Hematopoietic multipotent progenitor cell treated with erythropoietin and hydrocortisone succinate and interleukin-3 and kit ligand, for 4 days (in vitro differentiated cells): ENCODE measurements around the gene SATB2.

ENCODE experiments used
- DNase-seq: peaks from one replicate; pipeline ENCODE4 v3.0.0-alpha.2; 2015

SATB2 gene

DNA sequence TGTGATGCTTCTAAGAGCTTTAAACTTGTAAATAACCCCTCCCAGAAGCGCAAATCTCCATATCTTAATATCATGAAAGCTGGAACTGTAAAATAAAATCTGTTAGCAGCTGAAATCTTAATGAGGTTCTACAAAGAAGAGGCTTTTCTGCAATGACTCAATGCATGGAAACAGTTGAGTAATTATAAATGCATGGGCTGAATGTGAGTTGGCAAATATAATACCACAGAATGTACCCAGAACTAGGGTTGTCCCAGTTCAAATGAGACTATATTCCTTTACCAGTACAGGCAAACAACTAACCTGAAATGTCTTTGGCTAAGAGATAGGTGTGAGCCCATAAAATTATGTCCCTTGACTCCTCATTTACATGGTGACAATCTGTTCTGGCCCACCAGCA lies 52.9 kb downstream of the SATB2 start:
- no peak for DNase-seq

DNA sequence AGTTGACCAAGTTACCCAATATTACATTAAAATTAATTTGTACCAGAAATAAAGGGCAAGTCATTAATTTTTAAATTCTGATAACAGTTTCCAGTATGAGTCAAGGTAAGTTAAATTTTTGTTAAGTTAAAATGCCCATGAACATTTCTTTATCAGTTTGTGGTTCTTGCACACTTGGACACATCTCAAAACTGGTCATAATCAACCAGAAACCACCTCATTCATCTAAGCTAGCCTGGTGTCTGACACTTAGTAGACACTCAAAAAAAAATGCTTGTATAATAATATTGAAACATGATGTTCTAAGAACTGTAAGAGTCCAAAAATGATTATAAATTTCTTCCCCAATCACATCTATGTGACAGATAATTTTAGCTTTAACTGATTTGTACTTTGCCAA lies 62.4 kb downstream of the SATB2 start:
- DNase-seq, result no peak

DNA sequence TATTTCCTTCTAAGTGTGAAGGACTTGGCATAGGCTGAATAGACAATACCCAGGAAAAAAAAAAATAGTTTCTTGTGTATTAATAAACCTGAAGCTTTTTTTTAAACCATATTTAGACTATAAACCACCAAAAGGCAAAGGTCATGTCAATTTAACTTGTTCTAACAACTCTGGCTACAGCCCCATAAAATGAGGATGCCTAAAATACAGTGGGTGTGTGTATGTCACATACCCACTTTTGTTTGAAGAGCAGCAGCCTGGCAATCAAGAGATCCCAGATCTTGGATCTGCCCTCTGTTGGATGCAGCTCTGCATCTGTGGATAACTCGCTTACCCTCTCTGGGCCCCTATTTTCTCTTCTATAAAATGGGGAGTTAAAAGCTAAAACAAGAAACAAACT lies 65.4 kb downstream of the SATB2 start:
- DNase-seq, result no peak

DNA sequence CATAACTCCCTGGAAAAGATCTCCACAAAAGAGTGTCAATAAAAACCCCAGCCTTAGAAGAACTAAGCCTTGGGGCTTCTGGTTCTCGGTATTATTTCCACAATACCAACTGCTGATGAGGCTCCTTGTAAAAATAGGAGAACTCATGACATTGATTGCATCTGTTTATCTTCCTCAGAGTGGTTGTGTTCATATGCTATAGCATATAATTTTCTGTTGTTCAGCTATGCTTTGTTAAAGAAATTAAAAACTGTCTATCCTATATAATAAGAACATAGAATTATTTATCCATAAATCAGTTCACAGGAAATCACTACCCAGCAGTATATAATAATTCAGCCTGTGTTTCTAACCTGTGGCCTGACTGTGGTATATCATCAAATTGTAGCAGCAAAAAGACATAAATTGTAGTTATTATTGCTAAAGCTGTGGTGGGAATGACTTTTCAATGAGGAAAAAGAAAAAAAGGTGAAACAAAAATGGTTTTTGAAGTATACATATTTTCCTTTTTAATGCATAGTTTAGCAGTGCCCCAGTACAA lies 68.9 kb downstream of the SATB2 start:
- no peak for DNase-seq

DNA sequence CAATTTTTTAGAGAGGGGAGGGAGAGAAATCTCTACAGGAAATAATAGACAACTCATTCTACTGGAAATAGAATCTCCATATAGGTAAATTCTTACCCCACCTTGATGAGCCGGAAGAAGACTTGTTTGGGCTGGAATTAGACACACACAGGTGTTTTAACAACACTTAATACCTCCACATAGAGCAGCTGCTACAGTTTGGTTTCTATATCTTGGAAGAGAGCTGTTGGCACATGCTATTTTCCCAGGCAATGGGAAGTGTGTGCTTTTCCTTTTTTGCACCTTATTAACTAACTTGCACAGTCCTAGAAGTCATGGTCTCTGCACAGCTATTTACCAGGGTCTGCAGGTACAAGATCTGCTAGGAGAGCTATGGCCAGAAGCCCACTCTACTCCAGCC lies 73.7 kb downstream of the SATB2 start:
- DNase-seq, result no peak

DNA sequence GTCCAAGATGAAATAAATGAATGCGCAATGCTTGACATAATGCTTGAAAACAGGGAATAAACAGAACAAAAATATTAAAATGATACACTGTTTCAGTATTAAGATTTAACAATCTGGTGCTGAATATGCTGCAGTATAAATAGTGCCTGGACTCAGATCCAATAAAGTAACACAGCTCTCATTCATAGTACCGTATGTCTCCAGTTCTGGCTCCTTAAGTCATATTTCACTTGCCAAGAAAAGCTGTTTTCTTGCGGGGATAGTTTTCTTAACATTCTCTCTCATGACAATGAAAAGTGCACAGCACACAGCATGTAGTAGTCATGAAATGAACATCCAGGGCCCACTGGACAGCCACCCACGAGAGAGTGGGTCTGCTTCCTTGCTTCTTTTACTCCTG lies 74.7 kb downstream of the SATB2 start:
- no peak for DNase-seq

DNA sequence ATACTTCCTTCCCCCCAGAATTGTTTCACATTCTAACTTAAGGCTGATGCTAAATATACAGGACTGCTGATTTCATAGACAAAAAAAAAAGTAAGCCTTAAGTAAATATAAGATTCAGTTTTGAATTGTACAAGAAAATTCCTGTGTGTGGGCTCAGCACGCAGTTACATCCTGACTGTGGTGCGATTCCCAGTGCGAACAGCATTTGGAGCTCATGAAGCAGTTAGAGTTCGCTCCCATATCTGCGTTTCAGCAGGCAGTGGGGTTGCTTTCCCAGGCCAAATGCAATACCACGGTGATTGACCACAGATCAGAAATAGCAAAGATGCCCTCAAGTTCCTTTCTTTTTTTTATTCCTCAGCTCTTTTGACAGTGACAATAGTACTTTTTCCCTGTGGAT lies 75.6 kb downstream of the SATB2 start:
- no peak for DNase-seq

DNA sequence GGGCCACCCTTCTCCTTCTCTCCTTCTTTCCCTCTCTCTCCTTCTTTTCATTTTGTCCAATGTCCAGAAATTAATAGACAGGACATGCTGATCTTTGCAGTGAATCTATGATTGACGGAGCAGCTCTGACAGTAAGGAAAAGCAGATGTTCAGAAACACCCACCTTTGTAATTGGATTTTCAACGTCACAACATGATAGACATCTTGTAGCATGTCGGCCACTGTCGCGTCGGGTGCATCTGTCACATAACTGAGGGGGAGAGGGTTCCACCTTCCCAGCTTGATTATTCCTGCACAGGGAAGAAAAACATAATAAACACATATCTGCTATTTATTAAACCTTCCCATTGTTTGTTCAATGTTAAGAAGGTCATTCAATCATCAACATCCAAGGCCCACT lies 76.2 kb downstream of the SATB2 start:
- DNase-seq, result no peak

DNA sequence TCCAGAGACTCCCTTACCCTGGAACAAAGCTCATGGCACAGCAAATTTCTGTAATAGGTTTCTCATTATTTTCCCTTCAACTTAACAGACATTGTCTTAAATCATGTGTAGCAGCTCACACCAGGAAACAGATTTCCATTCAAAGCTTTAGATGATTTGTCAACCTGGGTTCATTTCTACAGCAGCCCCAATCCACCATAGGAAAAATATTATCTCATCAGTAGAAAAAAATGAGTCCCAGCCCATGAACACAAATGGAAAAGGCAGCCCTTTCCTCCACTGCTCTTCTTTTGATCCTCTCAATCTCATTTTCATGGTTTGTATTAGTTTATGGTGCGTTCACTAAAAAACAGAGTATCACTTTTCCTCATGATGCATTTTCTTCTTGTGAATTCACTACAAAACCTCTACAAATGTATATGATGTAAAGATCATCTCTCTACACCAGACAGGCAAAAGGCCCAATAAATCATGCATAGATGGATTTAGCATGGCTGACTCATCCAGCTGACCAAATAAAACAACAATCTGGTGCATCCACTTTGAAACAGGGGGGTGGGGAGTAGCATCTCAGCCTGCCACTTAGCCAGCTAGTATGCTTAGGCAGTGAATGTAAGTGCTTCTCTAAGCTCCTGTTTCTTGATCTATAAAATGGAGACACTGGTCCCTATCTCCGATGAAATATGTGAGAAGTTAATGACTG lies 78.6 kb downstream of the SATB2 start:
- no peak for DNase-seq

DNA sequence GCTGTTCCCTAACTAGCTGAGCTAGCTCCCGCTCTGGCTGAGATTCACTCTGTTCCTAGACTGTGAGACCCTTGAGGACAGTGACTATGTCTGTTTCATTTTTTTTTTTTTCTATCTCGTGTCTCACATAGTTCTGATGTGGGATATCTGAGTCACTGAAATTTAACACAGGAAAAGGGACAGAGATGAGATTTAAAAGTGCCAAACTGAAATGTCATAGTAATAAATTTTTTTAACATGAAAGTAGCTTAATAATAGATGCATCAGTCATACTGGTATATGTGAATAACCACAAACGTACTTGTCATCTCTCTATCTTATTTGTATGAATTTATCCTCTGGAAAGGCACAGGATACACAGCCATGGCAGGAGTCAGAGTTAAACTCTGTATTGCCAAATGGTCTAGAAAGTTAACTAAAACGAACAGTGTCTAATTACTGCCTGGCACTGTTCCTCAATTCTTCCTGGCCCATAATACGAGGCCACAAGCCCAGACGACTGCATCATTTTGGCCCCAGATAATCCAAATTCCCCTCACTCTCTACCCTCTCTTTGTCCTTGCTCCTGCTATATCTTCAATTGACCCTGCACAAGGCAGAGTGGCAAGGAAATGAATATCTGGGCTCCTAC lies 87.5 kb downstream of the SATB2 start:
- DNase-seq, result no peak

DNA sequence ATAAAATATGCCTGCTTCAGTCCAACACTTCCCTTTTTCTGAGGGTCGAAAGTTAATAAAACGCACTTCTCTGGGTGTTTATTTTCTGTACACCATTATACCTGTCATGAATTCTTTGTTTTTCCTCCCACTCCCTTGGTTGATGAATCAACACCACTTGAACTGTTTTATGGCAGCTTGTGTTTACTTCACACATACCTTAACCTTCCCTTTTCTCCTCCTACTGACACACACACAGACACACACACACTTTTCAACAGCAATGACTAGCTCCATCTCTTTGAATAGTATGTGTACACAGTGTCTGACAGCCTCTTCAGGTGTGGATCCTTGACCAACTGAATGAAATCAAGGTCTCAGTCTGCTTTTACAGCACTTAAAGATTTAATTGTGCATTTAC lies 91.3 kb downstream of the SATB2 start:
- DNase-seq, result no peak

DNA sequence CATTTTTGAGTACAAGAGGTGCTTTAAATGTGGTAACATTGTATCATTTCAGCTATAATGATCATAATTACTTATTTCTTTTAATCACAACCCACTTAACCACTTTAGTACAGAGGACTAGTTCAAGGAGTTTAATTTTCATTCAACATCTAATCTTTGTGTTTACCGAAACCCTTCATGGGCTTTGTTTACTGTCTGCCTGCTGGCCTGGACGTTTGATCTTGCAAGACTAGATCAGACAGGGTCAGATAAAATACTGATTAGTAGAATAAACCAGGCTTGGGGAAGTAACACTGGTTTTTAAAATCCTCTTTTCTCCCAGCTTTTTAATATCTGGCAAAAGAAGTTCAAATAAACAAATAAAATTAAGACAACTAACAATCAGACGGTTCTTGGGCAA lies 93.6 kb downstream of the SATB2 start:
- no peak for DNase-seq

DNA sequence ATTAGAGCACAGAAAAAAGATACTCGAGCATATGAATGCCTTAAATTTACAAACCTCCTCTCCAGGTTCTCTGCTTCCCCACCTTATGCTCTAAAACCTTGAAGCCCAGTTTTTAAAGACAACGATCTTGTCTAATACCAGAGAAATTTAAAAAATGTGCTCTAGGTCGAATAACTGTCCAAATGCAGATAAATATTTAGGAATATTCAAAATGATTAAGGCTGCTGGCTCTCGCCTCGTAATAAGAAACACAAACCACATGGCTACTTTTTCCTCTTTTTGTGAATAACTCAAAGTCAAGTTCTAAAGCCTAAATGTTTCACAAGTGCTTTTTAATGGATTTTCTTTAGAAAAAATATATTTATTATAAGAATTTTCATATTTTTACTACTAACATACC lies 101.3 kb downstream of the SATB2 start:
- no peak for DNase-seq

DNA sequence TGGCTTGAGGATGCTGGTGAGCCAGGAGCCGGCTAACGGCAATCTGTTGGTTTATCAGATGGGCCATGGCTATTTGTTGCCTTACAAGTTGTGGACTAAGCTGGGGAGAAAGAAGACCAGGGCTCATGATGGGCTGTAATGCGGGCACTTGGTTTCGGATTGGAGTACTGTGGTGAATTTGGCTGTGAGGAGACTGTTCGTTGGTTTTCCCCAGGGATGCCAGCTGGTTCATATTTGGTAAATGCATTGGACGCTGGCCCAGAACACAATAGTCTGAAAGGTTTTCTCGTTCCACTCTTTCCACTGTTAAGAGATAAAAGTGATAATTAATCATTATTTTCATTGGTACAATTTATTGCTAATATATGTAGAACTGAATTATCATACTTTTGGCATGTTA lies 108.9 kb downstream of the SATB2 start:
- no peak for DNase-seq

DNA sequence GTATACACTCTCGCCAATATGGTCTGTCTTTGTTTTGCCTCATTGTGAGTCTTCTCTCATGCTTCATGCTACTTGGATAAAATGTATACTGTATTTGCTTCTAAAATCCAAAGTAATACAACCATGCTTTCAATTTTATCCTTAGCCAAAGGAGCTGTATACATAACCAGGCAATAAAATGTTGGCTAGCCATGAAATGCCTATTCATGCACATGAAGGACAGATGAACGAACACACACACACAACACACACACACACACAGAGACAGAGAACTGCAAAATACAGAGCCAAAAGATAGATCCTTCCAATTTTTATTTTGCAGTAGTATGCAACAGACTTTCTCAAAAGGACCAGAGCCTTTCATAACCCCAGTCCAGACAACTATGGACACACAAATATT lies 113.7 kb downstream of the SATB2 start:
- DNase-seq, result no peak

DNA sequence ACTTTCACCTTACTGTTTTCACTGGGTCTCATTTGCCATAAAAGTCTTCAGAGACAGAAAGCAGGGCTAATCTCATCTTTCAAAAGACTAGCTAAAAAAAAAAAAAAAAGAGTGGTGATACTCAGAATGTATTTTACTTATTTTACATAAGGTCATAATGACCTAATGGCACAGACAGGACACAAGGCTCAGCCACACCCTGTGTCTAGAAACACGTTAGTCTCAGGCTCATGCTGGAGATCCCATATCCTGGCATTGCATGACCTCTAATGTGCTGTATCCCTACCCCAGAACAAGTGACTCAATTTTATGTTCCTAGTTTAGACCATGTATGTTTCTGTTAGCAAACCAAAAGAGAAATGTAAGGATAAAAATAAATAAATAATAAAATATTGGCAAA lies 115.4 kb downstream of the SATB2 start:
- no peak for DNase-seq

DNA sequence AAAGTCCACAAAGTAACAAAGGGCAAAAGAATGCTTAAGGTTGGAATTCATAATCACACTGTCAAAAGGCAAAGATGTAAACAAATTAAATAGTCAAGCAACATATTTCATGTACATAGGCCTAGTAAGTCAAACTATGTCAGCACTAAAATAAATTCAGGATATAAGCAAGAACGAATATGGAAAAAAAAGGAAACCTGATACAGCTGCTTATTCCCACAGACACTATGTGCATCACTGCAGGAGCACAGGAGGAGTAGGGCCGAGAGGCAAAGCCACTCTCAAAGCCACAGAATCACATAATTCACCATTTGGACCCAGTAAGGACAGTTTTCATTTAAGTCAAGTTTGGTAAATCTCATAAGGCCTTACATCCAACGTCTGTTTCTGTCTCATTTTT lies 116.6 kb downstream of the SATB2 start:
- DNase-seq, result no peak

DNA sequence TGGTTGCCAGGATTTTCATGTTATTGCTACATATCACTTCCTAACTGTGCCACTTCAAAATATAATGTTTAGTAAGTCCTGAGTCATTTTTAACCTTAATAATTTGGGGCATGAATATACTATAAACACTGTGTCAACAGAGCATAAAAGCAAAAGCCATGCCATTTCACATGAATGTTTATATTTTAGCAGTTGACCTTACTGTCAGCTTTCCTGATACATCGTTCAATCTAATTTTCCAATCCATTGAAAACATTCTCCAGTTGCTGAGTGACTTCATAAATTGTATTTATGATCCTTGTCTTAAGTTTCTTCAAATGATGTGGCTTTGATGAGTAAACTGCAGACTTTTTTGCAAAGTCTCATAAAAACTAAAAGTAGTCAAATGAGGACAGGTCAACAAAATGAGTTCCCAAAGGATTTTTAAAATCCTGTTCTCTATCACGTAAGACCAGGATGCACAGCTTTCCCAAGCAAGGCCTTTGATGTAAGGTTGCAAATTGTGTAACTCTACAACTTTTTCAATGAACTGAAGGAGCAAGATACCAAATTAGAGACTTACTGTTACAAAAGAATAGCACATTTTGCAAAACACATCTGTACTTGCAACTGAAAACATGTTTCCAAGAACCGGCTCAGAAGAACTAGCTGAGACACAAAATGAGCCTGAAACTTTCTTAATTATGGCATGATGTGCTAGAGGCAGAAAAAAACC lies 117.7 kb downstream of the SATB2 start:
- DNase-seq, result no peak

DNA sequence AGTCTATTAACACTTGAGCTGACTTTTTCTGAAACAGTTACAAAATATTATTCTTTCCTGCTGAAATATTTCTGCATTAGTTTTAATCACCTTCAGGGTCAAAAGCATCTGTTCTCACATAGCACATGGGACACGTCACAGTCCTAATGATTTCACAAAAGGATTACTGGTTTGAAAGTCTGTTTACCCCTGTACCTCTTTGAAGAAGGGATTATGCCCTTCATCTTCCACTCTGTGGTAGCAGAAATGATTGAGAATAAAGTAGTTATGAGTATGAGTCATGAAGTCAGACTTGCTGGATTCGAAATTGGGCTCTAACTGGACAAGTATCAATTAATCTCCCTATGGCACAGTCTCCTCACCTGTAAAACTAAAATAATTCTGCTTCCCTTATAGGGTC lies 121.2 kb downstream of the SATB2 start:
- no peak for DNase-seq

DNA sequence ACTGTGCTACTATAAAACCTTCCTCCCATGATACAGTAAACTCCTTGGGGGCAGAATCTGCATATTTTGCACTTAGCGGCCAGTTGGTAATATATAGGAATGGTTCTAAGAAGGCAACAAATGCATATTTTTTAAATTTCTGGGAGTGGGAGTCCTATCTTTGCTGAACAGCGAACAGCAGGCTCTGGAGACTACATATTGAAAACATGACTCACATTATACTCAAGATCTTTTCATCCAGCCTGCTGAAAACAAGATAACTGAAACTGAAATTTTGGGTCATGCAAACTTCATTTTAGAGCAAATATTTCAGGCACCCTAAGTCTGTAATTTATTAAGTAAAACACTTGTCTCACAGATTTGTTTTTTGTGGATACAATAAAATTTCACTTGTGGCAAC lies 122.2 kb downstream of the SATB2 start:
- DNase-seq, result no peak

DNA sequence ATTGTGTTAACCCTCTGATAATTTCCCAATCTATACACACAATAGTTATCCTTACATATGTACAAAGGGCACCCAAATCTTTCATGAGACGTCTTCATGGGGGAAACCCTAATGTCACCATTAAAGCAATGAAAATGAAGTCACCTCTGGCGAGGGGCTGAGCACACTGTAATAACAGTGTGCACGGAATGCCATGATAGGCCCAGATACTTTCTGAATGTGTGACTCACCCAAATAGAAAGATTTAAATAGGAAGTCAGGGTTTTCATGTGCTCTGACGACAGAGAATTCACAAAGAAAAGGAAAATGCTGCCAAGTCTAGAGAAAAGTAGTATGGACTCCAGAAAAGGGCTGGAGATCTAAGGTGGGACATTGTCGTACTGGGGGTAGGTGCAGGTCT lies 128.3 kb downstream of the SATB2 start:
- no peak for DNase-seq

DNA sequence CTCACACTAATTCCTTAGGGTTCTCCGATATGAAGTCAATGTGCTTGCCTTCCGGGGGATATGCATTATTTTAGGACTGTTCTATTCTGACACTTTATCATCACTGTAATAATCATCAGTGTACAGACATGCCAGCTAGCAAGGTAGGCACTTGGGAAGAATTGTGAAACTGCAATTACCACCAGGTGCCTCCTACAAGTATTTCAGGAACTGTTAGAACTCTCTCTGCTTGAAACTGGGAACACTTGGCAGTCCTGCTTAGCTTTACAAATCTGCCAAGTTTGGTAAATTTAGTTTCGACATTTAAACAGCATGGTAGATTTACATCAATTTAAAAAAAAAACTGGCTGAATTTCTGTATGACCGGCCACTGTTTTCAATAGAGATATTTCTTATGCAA lies 128.7 kb downstream of the SATB2 start:
- no peak for DNase-seq

DNA sequence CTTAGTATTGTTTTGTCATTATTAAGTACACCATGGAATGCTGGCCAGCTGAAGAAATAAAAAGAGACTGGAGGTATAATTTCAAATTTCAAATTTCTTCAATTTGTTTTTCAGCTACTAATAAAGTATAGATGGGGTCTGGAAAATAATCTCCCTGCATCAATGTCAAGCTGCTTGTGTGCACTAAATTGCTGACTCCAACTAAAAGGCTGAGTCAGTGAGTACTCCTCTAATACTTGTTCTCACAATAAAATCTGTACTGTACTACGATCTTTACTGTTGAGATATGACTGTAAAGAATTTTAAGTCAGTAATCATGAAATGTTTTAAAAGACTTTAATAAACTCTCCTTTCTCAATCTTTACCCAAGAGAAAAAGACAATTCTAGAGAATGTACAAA lies 131.9 kb downstream of the SATB2 start:
- no peak for DNase-seq

DNA sequence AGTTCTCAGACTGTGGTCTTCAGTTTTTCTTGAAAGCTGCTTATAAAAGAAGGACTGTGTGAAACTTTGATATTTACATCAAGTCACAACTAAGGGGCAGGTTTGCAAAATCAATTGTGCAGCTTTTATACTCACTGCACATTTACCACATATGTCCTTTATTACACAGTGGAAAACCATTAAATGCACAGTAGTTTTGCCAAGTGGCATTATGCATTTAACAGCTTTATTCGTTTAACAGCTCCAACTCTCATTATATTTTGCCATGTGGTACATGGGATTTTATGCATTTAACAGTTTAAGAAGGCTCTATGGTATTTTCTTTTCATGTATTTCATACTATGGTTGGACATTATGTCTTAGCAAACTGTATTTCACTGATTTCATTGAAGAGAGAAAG lies 135.6 kb downstream of the SATB2 start:
- DNase-seq, result no peak
